Uterus (tissue), 2 donors: ENCODE data around the gene TNFRSF6B.

Source experiments
- POLR2A ChIP-seq, 2 donors: fragments of 450-650 bp; IDR thresholded peaks; one replicate each; pipeline ENCODE4 v1.6.1; 2016; ENCODE audit warnings: antibody characterized with exemption in 2 of 2, mild to moderate bottlenecking in 1 of 2, moderate library complexity in 1 of 2
- TF ChIP-seq, protein P1 (sequence below), 4 experiments: fragments of 200-600 bp in 2 of 4; fragments of 450-650 bp in 2 of 4; sonication (generic) in 2 of 4; IDR thresholded peaks; one replicate each; pipeline ENCODE4 v1.5.1; 2016 to 2019; ENCODE audit warnings: antibody characterized with exemption in 4 of 4, mild to moderate bottlenecking in 2 of 4, moderate library complexity in 1 of 4

DNA sequence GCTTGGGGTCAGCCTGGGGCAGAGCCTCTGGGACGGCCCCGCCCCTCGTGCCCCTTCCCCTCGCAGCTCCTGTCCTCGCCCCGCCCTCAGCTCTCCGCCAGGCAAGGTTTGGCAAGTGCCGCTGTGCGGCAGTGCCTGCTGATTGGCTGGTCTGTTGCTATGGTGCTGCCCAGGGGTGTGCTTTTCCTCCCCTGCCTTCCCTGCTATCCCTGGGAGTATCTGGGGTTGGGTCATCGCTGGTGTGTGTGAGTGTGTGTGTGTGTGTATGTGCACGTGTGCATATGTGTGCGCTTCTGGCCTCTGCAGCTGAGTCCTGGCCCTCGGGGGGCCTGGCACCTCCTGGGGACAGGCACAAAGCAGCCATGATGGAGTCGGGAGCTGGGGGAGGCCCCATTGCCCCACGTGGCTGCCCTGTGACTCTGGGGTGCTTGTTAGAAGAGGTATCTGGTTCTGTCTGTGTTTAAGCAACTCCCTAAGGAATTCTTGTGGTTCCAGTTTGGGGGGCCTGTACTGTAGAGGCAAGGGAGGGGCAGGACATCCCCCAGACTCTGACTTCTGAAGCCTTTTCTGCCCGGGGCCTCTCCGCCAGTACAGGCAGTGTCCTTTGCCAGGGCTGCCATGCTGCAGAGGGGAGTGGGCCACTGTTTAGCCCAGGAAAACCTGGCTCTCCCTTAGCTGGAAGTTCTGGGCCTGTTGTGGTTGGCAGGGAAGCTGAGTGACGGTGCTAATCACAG lies 31.4 kb upstream of the TNFRSF6B start:
- TF ChIP-seq, protein P1, sequence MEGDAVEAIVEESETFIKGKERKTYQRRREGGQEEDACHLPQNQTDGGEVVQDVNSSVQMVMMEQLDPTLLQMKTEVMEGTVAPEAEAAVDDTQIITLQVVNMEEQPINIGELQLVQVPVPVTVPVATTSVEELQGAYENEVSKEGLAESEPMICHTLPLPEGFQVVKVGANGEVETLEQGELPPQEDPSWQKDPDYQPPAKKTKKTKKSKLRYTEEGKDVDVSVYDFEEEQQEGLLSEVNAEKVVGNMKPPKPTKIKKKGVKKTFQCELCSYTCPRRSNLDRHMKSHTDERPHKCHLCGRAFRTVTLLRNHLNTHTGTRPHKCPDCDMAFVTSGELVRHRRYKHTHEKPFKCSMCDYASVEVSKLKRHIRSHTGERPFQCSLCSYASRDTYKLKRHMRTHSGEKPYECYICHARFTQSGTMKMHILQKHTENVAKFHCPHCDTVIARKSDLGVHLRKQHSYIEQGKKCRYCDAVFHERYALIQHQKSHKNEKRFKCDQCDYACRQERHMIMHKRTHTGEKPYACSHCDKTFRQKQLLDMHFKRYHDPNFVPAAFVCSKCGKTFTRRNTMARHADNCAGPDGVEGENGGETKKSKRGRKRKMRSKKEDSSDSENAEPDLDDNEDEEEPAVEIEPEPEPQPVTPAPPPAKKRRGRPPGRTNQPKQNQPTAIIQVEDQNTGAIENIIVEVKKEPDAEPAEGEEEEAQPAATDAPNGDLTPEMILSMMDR (IDR thresholded peaks at IDR 0.05), result no peak
- no peak for TF ChIP-seq POLR2A (IDR thresholded peaks at IDR 0.05)
